HG02798 (cell line): ENCODE measurements around the gene GOLGA8B.
"Not testable (repeated sequence)": the region's sequence is repeated elsewhere in the genome, so short reads cannot be mapped to it uniquely, and the experiment has no call there.

Experiments
- ATAC-seq: cut with Tn5 transposase; IDR thresholded peaks from one replicate; pipeline ENCODE4 v1.9.1; 2021; ENCODE audit warnings: mild to moderate bottlenecking; ENCODE audit not compliant: unreplicated experiment, poor library complexity

The GOLGA8B gene

GRCh38 chr15:34598799-34599585 lies 15.5 kb upstream of the GOLGA8B start:
- no peak for ATAC-seq

DNA sequence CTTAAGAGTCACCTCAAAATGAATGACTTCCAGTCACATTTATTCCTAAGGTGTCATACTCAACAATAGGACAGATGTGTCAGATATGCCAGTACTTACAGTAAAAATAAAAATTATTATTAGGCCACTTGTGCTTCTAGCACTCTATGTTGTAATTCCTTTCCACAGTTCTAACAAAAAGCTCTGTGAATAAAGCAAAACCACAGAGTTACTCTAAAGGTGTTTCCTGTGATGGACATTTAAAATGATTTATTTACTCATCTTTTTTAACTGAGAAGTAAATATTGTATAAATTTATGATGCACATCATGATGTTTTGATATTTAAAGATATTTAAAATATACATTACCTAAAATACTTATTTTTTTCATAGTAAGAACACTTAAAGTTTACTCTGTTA lies 13.9 kb upstream of the GOLGA8B start:
- no peak for ATAC-seq

- no peak for ATAC-seq
Measured at GRCh38 chr15:34594361-34594760, 10.9 kb upstream of the GOLGA8B start.

DNA sequence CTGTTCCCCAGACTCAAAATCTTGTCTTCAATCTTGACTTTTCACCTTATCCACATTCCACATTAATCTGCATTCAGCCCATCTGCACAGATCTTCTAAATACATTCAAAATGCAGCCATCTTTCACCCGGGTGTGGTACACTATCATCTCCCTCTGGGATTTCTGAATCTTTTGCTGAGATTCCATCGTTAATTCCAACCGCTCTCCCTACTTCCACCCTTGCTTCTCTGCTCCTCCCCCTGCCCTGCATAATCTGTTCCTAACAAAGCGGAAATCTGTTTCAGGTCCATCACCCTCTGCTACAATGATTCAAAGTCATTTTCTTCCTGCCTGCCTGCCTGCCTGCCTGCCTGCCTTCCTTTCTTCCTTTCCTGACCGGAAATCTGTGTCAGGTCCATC lies 7.9 kb upstream of the GOLGA8B start:
- no peak for ATAC-seq

- ATAC-seq: no peak
Measured at GRCh38 chr15:34588046-34588674, 4.7 kb upstream of the GOLGA8B start.

GRCh38 chr15:34585966-34586365 lies 2.5 kb upstream of the GOLGA8B start:
- not testable (repeated sequence) for ATAC-seq

GRCh38 chr15:34584996-34585395 lies 1.5 kb upstream of the GOLGA8B start:
- no peak for ATAC-seq

DNA sequence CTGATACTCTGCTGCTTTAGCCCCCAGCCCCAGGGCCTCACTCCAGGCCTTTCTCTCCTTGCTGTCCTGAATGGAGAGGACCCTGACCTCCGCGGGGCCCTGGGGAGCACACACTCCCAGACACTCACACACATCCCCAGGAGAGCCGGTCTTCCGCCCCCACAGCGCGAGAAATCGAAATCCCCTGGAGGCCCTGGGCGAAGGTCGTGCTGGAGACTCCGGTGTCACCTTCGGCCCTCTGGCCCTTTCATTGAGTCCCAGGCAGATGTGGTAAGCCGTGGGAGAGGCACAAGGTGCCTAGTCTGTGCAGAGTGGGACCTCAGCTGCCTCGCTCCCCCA lies 848 bp upstream of the GOLGA8B start:
- ATAC-seq: no peak

DNA sequence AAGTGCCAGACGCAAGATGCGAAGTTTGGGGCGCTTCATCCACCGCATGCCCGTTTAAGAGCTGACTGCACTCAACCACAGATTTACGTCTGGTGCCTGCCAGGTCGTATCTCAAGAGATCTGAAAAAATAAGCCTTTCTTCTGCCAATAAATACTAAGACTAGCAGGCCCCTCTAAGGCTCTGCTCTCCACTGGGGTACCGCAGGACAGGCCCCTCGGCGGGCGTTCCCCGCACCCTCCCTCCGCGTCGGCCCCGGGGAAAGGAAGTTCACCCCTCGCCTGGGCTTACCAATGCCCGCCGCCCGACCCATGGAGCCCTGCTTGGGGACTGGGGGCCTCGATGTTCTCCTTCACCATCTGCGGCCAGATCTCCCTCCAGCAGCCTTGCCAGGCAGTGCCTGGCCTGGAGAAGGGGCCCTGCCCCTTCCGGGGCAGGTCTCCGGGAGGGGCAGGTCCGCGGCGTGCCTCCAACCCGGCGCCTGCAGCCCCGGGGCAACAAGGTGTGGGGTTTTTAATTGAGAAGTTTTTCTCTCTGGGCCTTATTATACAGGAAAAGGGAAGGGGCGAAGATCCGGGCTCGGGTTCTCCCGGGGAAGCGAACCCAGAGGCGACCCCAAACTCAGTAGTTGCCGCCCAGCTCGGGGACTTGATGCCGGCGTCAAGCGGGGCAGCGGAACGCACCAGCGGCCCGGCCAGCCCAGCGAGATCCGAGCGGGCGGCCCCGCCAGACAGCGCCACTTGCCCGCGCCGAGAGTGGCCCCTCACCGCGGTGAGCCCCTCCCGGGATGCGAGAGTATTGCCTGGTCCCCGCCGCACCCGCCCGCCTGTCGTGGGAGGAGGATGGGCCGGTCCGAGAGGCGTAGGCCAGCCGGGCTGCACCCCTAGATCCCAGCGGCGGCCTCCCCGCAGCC lies 735 bp downstream of the GOLGA8B start:
- ATAC-seq: peak; percentile 66

GRCh38 chr15:34581687-34582460 lies 1.6 kb downstream of the GOLGA8B start:
- not testable (repeated sequence) for ATAC-seq

GRCh38 chr15:34581043-34581365 lies 2.4 kb downstream of the GOLGA8B start:
- ATAC-seq: no peak

DNA sequence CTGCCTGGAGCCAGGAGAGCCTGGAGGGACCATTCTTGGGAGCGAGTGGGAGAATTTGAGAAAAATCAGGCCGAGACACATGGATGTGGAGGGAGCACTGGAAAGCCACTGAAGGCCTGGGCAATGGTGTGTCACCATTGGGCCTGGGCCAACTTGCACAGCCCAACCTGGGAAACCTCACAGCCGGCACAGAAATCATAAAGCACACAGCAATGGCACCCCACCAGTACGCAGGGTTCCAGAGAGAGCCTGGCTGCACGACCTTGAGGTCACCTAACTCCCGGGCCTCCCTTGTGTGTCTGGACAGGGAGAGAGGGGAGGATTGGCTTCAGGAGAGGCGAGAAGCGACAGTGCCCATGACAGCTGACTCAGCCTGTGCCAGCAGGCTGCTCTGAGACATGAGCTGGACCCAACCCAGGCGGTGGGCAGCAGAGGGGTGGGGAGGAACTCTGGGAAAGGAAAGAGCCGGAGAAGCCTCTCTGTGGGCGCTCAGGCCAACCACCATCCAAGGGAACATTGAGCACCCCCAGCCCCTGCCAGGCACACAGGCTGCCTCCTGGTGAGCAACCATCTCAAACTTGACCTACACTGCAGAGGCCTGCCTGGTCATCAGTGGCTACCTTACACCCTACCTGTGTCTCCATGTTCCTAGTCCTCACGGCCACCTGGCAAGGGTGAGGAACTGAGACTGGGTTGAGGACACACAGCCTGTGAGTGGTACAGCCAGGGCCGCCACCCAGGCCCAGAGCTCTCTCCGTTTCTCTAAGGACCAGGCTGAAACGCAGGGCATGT lies 3.0 kb downstream of the GOLGA8B start:
- not testable (repeated sequence) for ATAC-seq

DNA sequence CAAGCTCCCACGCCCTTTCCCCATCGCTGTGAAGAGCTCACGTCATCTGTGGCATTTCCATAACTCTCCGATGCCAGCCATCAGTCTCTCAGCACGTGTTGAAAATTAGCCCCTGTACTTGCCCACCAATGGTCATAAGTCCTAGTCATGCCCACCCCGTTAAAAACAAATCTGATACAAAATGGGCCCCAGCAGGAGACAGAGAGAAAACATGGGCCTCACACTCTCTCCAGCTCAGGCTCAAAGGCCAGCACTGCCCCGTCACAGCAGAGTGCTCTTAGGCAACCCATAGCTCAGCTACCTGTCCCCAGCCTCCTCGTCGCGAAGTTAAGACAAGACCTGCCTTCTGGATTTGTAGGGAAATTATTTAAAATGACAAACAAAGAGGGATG lies 5.2 kb downstream of the GOLGA8B start:
- no peak for ATAC-seq

DNA sequence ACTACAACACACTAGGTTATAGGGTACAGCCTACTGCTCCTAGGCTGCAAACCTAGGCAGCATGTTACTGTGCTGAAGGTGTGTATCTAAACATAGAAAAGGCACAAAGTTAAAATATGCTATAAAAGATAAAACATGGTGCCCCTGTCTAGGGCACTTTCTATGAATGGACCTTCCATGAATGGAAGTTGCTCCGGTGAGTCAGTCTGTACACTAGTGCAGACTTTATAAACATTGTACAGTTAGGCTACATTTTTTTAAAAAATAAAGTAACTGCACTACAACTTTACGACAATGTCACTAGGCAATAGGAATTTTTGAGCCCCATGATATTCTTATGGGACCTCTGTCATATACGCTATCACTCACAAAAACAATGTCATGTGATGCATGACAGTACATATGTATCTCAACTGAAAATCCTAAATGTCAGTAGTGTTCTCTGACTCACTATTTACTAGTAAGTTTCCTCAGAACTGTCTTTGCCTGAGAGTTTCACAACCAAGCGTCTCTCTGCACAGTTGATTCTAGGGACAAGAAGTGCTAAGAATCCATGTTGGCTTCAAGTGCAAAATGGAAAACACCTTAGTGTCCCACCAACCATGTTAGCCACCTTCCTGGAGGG lies 5.7 kb downstream of the GOLGA8B start:
- not testable (repeated sequence) for ATAC-seq

DNA sequence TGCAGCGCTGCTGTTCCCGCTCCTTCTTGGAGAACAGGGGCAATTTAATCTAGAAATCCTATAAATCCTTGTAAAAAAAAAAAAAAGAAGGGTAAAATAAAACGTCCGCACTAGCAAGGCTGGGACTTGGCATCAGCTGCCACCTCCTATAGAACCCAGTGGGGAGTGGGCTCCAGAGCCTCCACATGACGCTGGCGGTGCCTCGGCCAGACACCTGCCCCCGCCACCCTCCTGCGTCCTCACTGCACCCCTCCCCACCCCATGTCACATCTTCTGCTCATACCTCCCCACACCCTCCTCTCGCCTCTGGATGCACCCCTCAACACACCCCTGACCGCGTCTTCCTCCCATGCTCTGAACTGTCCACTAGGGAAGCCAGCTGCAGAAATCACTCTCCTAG lies 8.4 kb downstream of the GOLGA8B start:
- ATAC-seq: not testable (repeated sequence)

DNA sequence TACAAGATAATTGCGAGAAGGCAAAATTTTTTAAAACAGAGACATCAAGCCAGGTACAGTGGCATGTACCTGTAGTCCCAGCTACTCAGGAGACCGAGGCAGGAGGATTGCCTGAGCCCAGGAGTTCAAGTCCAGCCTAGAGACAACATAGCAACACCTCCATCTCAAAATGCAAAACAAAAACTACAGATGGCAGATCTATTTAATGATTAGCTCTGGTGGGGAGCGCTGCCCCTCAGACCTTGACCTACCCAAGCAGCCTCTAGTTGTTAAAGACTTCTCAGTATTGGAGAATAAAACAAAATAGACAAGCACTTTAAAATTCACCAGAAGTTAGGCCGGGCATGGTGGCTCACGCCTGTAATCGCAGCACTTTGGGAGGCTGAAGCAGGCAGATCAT lies 10.5 kb downstream of the GOLGA8B start:
- not testable (repeated sequence) for ATAC-seq

GRCh38 chr15:34572019-34572641 lies 11.3 kb downstream of the GOLGA8B start:
- ATAC-seq: not testable (repeated sequence)

- ATAC-seq: not testable (repeated sequence)
Measured at GRCh38 chr15:34569670-34570396, 13.6 kb downstream of the GOLGA8B start.
